CD4-positive, alpha-beta T cell treated with Interleukin-1 beta for 1 hour (primary cell): ENCODE measurements around the gene EI24.

Source experiments
- DNase-seq, 2 donors: peaks; one replicate each; pipeline ENCODE4 v3.0.0-alpha.2; 2020 to 2022

The EI24 gene

DNA sequence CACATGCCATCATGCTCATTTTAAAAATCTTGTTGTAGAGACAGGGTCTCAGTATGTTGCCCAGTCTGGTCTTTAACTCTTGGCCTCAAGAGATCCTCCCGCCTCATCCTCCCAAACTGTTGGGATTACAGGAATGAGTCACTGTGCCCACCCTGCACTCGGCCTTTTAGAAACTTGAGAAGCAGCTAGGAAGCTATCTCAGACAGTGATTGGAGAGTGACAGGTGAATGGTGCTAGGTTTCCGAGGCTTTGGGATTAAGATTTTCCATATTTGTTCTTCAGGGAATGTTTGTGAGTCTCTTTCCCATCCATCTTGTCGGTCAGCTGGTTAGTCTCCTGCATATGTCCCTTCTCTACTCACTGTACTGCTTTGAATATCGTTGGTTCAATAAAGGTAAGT is 10.5 kb downstream of the EI24 start:
- DNase-seq = no peak

- DNase-seq = no peak
Measured at GRCh38 chr11:125583496-125583895, 14.2 kb downstream of the EI24 start.

DNA sequence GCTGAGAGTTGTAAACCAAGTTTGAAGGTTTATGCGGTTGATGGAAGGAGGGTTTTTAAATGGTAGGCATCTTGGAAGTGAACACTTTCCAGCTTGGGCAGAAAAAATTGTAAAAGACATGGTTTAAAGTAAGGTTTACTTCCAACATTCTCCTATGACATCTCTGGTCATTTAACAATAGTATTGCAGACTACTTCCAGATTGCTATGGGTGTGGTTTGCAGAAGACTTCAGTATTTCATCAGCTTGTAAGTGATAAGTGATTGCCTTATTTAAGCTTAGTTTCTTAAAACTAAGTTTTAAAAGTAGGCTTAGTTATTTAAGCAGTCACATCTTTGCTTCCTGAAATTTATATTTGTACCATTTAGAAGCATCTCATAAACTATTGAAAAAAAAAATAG is 16.2 kb downstream of the EI24 start:
- DNase-seq = no peak

DNA sequence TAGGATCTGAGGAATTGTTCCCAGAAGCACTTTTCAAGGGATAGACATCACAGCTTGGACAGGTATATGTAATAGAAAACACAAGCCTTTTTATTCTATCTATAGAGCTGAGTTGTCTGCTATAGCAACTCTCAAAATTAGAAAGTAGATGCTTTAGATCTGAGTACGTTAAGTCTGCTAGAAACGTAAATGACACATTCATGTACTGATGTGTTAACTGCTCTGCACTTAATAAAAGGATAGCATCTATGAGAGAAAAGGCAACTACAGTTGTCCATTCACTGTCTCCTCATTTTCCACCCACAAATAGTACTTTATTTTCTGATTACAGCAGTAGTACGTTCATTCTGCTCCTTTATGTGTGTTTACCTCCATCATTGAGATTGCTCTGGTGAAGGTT is 17.3 kb downstream of the EI24 start:
- no peak for DNase-seq

GRCh38 chr11:125587480-125587879 is 18.2 kb downstream of the EI24 start:
- no peak for DNase-seq

DNA sequence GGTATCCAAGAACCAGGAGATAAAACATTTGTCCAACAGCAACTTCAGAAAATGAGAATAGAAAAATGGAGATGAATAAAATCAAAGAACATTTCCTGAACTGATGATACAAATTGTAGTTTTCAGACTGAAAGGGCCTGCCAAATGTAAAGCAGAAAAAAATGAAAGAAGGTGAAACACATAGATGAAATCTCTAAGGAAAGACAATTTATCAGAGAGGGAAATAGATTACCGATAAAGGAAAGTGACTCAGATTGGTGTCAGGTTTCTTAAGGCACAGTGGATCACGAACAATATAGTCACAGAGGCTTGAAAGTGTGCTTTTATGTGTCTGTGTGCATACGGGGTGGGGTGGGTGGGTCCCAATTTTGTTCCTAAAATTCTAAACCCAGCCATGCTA is 19.2 kb downstream of the EI24 start:
- DNase-seq = no peak

- DNase-seq = peak in 1 of 2 donors; percentile 32
Measured at GRCh38 chr11:125591649-125592304, 22.5 kb downstream of the EI24 start.

DNA sequence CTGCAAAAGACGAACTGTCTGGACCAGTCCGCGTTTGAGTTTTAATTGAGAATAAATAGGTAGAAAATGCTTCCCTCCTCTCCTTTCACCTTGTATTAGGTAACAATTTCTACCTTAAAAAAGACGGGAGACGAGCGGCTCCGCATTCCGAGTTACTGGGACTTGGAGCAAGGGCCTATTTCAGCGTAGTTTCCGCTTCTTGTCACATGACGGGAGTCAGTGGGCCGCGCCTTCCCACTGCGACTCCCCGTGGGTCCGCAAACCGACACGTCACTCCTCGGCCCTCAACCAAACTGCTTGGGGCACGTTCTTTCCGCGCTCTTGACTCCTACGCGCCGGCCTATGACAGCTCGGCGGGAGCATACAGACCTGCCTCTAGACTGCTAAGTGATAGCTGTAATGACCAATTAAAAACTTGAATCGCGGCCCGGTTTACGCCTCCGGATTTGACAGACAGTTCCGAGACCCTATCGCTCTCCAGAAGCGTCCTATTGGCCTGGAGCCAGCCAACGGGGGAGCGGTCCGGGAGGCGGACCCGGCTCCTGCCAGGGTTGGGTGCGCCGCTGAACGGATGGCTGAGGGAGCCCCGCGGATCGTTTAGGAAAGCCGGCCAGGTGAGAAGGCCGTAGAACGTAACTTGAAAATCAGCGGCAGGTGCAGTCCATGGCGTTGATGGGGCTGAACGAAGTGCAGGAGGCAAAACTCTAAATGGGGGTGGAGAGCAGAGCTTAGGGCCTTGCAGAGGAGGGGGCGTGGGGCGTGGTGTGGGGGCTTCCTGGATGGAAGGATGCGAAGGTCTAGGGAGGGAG is 23.2 kb downstream of the EI24 start, which contains the start of gene STT3A:
Gene STT3A (plus strand): TSS at position 548 of the 809 bp plus-strand sequence. CDS start 3,064 bp downstream, outside the sequence.
- DNase-seq = peak; percentile 99

DNA sequence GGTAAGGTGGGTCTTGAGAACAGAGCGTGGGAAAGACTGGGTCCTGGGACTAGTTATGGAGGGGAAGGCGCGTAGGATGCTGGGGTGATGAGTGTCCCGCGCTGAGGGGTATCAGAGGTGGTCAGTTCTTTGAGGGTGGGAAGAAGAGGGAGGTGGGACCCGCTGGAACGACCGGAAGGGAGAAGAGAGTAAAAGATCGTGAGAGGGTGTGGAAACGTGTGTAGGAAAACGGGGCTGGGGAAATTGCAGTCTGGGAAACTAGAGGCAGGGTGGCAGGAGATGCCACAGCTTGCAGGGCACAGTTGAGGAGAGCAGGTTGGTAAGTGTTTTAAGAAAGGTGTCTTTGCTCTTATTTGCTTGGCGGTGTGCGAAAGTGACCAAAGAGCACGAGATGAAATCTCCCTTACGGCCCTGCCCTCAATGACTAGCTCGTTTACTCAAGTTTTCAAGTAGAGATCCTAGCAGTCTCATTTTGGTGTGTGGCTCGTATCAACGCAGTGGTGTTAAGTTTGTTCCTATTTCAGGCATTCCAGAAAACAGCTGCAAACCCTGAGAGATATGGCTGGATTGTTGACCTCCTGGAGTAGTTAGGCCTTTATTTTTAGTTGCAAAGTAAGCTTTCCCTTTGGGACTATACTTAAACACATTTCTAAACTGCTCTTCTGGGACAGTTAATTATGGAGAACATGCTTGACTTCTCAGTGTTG is 24.0 kb downstream of the EI24 start:
- DNase-seq = no peak

DNA sequence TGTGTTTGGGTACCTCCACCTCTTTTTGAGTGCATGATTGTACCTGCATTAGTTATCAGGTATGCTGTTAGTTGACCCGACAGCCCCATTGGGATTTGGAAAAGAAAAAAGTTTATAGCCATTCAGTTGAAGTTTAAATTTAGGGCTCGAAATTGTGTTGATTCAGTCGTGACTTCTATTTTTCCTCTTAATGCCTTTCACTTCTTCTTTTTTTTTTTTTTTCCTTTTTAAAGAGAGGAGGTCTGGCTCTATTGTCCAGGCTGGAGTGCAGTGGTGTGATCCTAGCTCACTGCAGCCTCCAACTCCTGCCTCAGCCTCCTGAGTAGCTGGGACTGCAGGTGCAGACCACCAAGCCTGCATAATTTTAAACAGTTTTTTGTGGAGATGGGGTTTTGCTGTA is 25.7 kb downstream of the EI24 start:
- DNase-seq = no peak

- no peak for DNase-seq
Measured at GRCh38 chr11:125600663-125601062, 31.4 kb downstream of the EI24 start.

- no peak for DNase-seq
Measured at GRCh38 chr11:125603207-125603606, 33.9 kb downstream of the EI24 start.

- no peak for DNase-seq
Measured at GRCh38 chr11:125605417-125605816, 36.1 kb downstream of the EI24 start.

- DNase-seq = no peak
Measured at GRCh38 chr11:125609545-125609944, 40.3 kb downstream of the EI24 start.

- no peak for DNase-seq
Measured at GRCh38 chr11:125618383-125618782, 49.1 kb downstream of the EI24 start.

DNA sequence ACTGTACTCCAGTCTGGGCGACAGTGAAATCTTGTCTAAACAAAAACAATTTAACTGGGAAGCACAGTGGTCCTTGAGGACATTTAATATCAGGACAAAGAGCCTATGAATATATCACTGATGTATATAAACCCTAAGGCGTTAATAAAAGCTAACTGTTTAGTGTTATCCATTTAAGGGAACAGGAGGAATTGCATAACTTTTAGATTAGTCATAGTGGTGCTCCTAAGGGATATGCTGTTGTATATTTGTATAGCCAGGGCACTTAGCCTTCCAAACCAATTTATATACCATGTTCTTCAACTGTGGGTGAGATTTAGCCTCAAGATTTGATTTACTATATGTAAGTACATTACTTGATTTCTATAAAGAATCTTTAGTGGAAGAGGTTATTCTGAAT is 52.7 kb downstream of the EI24 start:
- no peak for DNase-seq

DNA sequence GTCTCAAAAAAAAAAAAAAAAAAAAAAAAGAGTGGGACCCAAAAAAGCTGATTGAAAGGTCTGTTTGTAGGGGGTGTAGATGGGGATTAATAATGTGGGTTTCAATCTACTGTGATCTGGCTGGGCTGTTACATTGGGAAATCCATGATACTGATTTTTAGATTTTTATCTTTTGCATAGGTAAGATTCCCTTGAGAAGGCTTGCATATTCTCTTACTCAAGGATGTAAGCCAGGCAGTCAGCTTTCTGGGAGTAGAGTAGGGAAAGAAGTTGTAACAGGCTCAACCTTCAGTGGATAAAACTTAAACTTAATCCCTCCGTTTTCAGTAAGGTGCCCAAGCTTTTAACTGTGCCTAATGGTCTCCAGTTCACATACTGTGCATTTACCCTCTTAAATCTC is 53.8 kb downstream of the EI24 start:
- DNase-seq = no peak

DNA sequence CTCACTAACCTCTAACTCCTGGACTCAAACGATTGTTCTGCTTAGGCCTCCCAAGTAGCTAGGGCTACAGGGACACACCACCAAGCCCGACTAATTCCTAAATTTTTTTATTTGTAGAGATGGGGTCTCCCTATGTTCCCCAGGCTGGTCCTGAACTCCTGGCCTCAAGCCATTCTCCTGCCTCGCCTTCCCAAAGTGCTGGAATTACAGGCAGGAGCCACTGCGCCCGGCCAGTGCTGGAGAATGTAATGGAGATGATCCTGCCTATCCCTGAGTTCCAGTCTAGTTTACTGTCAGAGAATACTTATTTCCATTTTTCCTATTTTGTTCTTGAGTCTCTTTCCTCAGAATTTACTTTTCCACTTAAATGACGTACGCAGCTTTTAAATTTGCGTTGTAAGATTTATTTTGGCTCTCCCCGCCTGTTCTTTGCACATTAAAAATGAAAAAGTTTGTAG is 55.5 kb downstream of the EI24 start, which contains the start of gene CHEK1:
Gene CHEK1 (plus strand): TSS at position 408 of the 458 bp plus-strand sequence. CDS start 1,606 bp downstream, outside the sequence.
- DNase-seq = no peak

GRCh38 chr11:125625225-125625629 is 56.0 kb downstream of the EI24 start:
- no peak for DNase-seq

GRCh38 chr11:125625630-125626287 is 56.5 kb downstream of the EI24 start:
- peak; percentile 81 to 87 for DNase-seq

GRCh38 chr11:125626288-125626950 is 57.1 kb downstream of the EI24 start:
- DNase-seq = peak; percentile 6 to 48

GRCh38 chr11:125627236-125627910 is 58.1 kb downstream of the EI24 start:
- no peak for DNase-seq
